ENCODE results near the gene YTHDF2. TPM values are rescaled to one million over a fixed set of nuclear protein-coding genes. Genes with fewer than 3 reads are reported as not detected.
"Not testable (repeated sequence)": the region's sequence is repeated elsewhere in the genome, so short reads cannot be mapped to it uniquely, and the experiment has no call there.

Gene YTHDF2
- total and polyA plus RNA-seq, 5 donors: 27.2 to 43.3 (median 34.5) TPM

DNA sequence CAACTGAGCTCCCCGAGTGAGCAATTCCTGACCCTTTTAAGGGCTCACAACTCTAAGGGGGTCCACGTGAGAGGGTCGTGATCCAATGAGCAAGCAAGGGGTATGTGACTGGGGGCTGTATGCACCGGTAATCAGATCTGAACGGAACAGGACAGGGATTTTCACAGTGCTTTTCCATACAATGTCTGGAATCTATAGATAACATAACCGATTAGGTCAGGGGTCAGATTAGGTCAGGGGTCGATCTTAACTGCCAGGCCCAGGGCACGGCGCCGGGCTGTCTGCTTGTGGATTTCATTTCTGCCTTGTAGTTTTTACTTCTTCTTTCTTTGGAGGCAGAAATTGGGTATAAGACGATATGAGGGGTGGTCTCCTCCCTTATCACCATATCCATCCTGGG lies 44.6 kb downstream of the YTHDF2 start:
- intact Hi-C loops (cut with DNase I): loop anchor here in 3 of 4 donors (5.0 to 10.0 kb wide), 4 partner anchors 251 to 423 kb away; no protein-coding TSS in a partner anchor
- ATAC-seq: no peak

DNA sequence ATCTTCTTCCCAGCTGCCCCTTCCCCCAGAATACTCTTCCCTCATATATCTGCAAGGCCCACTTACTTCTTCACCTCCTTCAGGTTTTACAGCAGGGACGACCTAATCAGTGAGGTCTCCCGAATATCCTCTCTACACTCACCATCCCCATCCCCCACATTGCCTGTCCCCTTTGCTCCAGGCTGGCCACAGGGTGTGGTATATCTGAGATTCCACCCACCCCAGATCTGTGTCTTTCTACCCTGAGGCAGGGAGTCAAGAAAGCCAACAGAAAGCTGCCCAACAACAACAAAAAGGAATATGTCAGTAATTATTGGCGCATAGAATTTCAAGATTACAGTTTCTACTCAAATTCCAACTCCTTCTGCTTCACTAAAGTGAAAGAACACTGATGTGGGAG lies 45.3 kb downstream of the YTHDF2 start:
- H3K4me1 ChIP-seq (ENCODE audit: control insufficient read depth, insufficient read depth, low read length): no peaks in the 10 kb centered on the region
- intact Hi-C loops (cut with DNase I): loop anchor here in 3 of 4 donors (5.0 to 10.0 kb wide), 4 partner anchors 250 to 423 kb away; no protein-coding TSS in a partner anchor
- H3K27me3 ChIP-seq (ENCODE audit: control insufficient read depth, insufficient read depth): no peaks in the 10 kb centered on the region
- H3K9me3 ChIP-seq (ENCODE audit: control insufficient read depth, low read length): no peaks in the 10 kb centered on the region
- 73% methylated on average over 3 of the region's 3 CpGs for WGBS
- ATAC-seq: no peak
- no peak overlapping the region for H3K4me3 ChIP-seq (ENCODE audit: low read length)
- no peak for DNase-seq
- H3K27ac ChIP-seq (ENCODE audit: low read length): no peak overlapping the region

More for the DNA sequence above, 44.6 kb downstream of the YTHDF2 start:
- no peak for DNase-seq
- Histone ChIP-seq H3K27ac (ENCODE audit: low read length) (no peak overlapping the region), H3K4me1 (ENCODE audit: control insufficient read depth, insufficient read depth, low read length) (no peaks in the 10 kb centered on the region), H3K27me3 (ENCODE audit: control insufficient read depth, insufficient read depth) (no peaks in the 10 kb centered on the region), H3K9me3 (ENCODE audit: control insufficient read depth, low read length) (no peaks in the 10 kb centered on the region), H3K4me3 (ENCODE audit: low read length) (no peak overlapping the region)
- 67% methylated on average over 11 of the region's 11 CpGs for WGBS

DNA sequence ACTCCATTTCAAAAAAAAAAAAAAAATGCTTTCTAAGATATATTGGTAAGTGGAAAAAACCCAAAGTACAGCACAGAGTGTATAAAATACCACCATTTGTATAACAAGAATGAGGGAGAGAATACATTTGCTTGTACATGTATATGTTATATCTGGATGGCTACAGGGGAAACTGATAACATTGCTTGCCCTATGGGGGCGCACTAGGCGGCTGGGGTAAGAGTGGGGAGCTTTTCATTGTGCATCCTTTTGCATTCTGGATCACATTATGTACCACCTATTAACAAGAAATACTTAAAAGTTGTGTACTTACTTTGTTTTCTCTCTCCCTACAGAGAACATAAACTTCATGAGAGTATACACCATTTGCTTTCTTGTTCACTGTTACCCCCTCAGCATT lies 46.6 kb downstream of the YTHDF2 start:
- no peaks in the 10 kb centered on the region for H3K27me3 ChIP-seq (ENCODE audit: control insufficient read depth, insufficient read depth)
- H3K4me1 ChIP-seq (ENCODE audit: control insufficient read depth, insufficient read depth, low read length): no peaks in the 10 kb centered on the region
- H3K9me3 ChIP-seq (ENCODE audit: control insufficient read depth, low read length): no peaks in the 10 kb centered on the region
- no peak for ATAC-seq
- DNase-seq: no peak
- H3K27ac ChIP-seq (ENCODE audit: low read length): no peak overlapping the region
- WGBS: 76% methylated on average over 2 of the region's 2 CpGs
- intact Hi-C loops (cut with DNase I): loop anchor here in 3 of 4 donors (5.0 to 10.0 kb wide), 4 partner anchors 249 to 421 kb away; no protein-coding TSS in a partner anchor
- H3K4me3 ChIP-seq (ENCODE audit: low read length): no peak overlapping the region

- H3K9me3 ChIP-seq (ENCODE audit: control insufficient read depth, low read length): no peaks in the 10 kb centered on the region
- ATAC-seq: no peak
Measured at GRCh38 chr1:28789412-28789811, 52.7 kb downstream of the YTHDF2 start.

DNA sequence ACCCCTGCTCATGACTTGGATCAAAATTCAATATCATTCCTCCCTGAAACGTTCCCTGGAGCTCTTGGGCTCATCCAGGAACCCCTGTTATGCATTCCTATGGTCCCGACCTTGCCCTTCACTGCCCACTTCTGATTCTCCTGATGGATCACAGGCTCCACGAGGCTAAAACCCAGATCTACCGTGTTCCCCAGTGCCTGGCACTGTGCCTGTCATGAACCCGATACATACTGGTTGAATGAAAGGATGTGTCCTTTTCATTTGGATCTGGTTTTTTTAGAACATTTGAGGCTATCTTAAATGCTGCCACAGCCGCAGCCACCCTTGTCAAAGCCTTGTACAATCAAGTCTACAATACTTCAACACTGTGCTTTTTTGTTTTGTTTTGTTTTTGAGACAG lies 53.1 kb downstream of the YTHDF2 start:
- Histone ChIP-seq H3K27ac (ENCODE audit: low read length) (no peak overlapping the region), H3K9me3 (ENCODE audit: control insufficient read depth, low read length) (no peaks in the 10 kb centered on the region), H3K4me1 (ENCODE audit: control insufficient read depth, insufficient read depth, low read length) (no peaks in the 10 kb centered on the region), H3K27me3 (ENCODE audit: control insufficient read depth, insufficient read depth) (no peaks in the 10 kb centered on the region), H3K4me3 (ENCODE audit: low read length) (no peak overlapping the region)
- intact Hi-C loops (cut with DNase I): loop anchor here (5.0 to 10.0 kb wide), 5 partner anchors 82 to 415 kb away; no protein-coding TSS in a partner anchor
- WGBS: 75% methylated on average over 6 of the region's 6 CpGs
- DNase-seq (no peak), ATAC-seq (no peak)

More at GRCh38 chr1:28789412-28789811, 52.7 kb downstream of the YTHDF2 start:
- WGBS: 93% methylated on average over 9 of the region's 9 CpGs
- Histone ChIP-seq H3K27ac (ENCODE audit: low read length) (no peak overlapping the region), H3K27me3 (ENCODE audit: control insufficient read depth, insufficient read depth) (no peaks in the 10 kb centered on the region), H3K4me3 (ENCODE audit: low read length) (no peak overlapping the region), H3K4me1 (ENCODE audit: control insufficient read depth, insufficient read depth, low read length) (no peaks in the 10 kb centered on the region)
- no peak for DNase-seq
- intact Hi-C loops (cut with DNase I): loop anchor here (5.0 to 10.0 kb wide), 5 partner anchors 83 to 415 kb away; no protein-coding TSS in a partner anchor

DNA sequence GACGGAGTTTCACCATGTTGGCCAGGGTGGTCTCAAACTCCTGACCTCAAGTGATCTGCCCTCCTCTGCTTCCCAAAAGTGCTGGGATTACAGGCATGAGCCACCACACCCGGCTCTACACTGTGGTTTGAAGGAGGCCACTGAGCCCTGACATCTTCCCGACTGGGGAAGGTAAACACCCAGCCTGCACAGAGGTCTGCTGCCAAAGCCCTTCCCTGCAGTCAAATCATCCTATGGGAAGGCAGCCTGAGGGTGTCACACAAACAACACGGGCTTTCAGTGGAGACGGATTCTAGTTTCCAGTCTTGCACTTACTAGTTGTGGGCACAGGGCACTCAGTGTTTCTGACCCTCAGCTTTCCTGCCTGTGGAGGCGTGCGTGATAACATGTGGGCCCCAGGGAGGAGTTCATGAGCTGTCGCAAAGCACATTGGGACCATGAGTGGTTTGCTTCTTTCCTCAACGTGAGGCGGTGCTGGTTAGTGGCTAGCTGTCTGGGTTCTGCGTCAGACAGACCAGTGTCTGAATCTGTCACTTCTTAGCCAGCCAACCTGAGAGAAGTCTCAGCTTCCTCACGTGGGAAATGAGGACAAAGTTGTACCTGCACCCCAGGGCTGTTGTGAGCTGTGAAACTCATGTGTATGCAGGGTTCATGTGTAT lies 53.8 kb downstream of the YTHDF2 start:
- Histone ChIP-seq H3K27me3 (ENCODE audit: control insufficient read depth, insufficient read depth) (no peaks in the 10 kb centered on the region), H3K4me1 (ENCODE audit: control insufficient read depth, insufficient read depth, low read length) (no peaks in the 10 kb centered on the region), H3K4me3 (ENCODE audit: low read length) (no peak overlapping the region), H3K9me3 (ENCODE audit: control insufficient read depth, low read length) (no peaks in the 10 kb centered on the region), H3K27ac (ENCODE audit: low read length) (no peak overlapping the region)
- DNase-seq: no peak
- intact Hi-C loops (cut with DNase I): no loop called here
- no peak for ATAC-seq
- WGBS: 63% methylated on average over 12 of the region's 12 CpGs

GRCh38 chr1:28791929-28792328 lies 55.2 kb downstream of the YTHDF2 start:
- H3K9me3 ChIP-seq (ENCODE audit: control insufficient read depth, low read length); H3K27ac ChIP-seq (ENCODE audit: low read length); H3K4me3 ChIP-seq (ENCODE audit: low read length); ATAC-seq; DNase-seq; intact Hi-C loops (cut with DNase I); H3K4me1 ChIP-seq (ENCODE audit: control insufficient read depth, insufficient read depth, low read length); H3K27me3 ChIP-seq (ENCODE audit: control insufficient read depth, insufficient read depth): not testable (repeated sequence)
- 88% methylated on average over 2 of the region's 2 CpGs for WGBS

DNA sequence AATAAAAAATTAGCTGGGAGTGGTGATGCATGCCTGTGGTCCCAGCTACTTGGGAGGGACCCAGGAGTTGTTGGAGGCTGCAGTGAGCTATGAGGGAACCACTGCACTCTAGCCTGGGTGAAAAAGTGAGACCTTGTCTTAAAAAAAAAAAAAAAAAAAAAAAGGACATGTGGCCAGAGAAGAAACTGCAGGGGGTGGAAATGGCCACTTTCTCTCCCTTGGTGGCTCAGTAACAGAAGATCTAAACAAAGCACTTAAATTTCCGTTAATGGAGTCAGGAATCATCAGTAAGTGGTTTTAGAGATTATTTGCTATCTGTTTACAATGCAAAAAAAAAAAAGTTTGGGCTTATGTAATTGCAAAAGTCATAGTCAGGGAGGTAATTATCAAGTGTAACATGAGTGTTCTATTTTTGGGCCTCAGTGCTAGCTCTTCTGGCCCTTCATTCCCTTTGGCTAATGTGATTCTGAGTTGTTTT lies 55.9 kb downstream of the YTHDF2 start:
- ATAC-seq (no peak), DNase-seq (no peak)
- WGBS: 52% methylated on average over 1 of the region's 1 CpG
- intact Hi-C loops (cut with DNase I): no loop called here
- H3K27ac ChIP-seq (ENCODE audit: low read length): no peak overlapping the region
- H3K4me3 ChIP-seq (ENCODE audit: low read length): no peak overlapping the region
- H3K9me3 ChIP-seq (ENCODE audit: control insufficient read depth, low read length): no peaks in the 10 kb centered on the region
- H3K4me1 ChIP-seq (ENCODE audit: control insufficient read depth, insufficient read depth, low read length): no peaks in the 10 kb centered on the region
- H3K27me3 ChIP-seq (ENCODE audit: control insufficient read depth, insufficient read depth): no peaks in the 10 kb centered on the region

DNA sequence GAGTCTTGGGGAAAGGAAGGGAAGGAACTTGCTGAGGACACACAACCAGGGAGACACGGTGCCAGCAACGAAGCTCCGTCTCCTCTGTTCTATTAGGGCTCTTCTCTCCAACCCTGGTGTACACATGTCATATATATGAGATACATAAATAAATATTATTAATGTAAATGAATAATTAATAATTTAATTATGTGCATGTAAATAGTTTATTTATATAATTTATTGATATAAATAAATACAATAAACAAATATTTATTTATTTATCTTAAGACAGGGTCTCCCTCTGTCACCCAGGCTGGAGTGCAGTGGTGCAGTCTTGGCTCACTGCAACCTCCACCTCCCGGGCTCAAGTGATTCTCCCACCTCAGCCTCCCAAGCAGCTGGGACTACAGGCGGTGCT lies 57.8 kb downstream of the YTHDF2 start:
- H3K4me1 ChIP-seq (ENCODE audit: control insufficient read depth, insufficient read depth, low read length); ATAC-seq; H3K27ac ChIP-seq (ENCODE audit: low read length); H3K4me3 ChIP-seq (ENCODE audit: low read length); DNase-seq; intact Hi-C loops (cut with DNase I); H3K9me3 ChIP-seq (ENCODE audit: control insufficient read depth, low read length); H3K27me3 ChIP-seq (ENCODE audit: control insufficient read depth, insufficient read depth): not testable (repeated sequence)
- WGBS: 93% methylated on average over 5 of the region's 5 CpGs

DNA sequence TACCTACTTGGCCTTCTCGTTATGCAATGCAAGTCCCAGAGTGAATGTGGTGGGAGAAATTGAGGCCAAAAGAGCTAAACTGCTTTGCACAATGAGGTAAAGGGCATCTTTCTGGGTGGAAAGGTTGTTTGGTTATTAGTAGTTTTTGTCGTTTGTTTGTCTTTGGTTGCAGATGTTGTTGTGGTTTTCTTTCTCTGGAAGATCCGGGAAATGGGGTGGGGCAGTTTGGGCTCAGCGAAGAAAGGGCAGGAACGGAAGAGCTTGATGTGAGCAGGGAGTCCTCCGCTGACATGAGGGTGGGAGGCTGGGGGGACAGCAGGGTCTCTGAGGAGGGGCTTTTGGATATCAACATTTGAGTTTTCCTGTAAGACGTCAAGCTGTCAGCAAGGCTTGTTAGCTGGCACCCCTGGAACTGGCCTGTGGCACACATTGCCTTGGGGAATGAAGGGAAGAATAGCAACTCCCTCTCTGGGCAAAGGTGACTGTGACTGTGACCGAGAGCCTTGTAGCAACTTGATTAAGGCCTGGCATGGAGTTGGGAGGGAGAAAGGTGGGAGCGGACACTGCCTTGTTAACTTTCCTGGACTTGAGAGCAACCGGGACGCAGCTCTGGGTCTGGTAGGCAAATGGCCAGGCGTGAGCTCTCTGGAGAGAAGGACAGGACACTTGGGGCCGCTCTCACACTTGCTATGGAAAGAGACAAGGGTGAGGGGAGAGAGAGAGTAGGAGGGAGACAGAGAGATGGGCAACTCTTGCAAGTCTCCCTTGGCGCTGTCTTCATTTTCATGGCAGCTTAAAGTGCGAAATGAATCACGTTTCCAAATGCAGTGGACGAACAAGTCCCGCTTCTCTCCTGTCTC lies 59.8 kb downstream of the YTHDF2 start:
- H3K9me3 ChIP-seq (ENCODE audit: control insufficient read depth, low read length): no peaks in the 10 kb centered on the region
- no peak overlapping the region for H3K4me3 ChIP-seq (ENCODE audit: low read length)
- 45% methylated on average over 18 of the region's 18 CpGs for WGBS
- no peak overlapping the region for H3K27ac ChIP-seq (ENCODE audit: low read length)
- DNase-seq: no peak
- no peaks in the 10 kb centered on the region for H3K4me1 ChIP-seq (ENCODE audit: control insufficient read depth, insufficient read depth, low read length)
- no peak for ATAC-seq
- intact Hi-C loops (cut with DNase I): no loop called here
- no peaks in the 10 kb centered on the region for H3K27me3 ChIP-seq (ENCODE audit: control insufficient read depth, insufficient read depth)

- Histone ChIP-seq H3K9me3 (ENCODE audit: control insufficient read depth, low read length) (peaks cover 2% of the 10 kb centered on the region), H3K4me1 (ENCODE audit: control insufficient read depth, insufficient read depth, low read length) (no peaks in the 10 kb centered on the region), H3K27ac (ENCODE audit: low read length) (no peak overlapping the region), H3K27me3 (ENCODE audit: control insufficient read depth, insufficient read depth) (no peaks in the 10 kb centered on the region), H3K4me3 (ENCODE audit: low read length) (no peak overlapping the region)
- DNase-seq: no peak
- intact Hi-C loops (cut with DNase I): loop anchor here in 1 of 4 donors (5.0 kb wide), 1 partner anchor 67 kb away; no protein-coding TSS in a partner anchor
- no peak for ATAC-seq
- 43% methylated on average over 3 of the region's 3 CpGs for WGBS
Measured at GRCh38 chr1:28800324-28800723, 63.6 kb downstream of the YTHDF2 start.
